Measurements from ENCODE around the gene IL17RD.

GRCh38 chr3:57081173-57081572, 84.0 kb downstream of the IL17RD start:
- TF ChIP-seq POLR2A (IDR thresholded peaks at IDR 0.05; ENCODE audit: low read length), result no peak
- TF ChIP-seq GATA1 (IDR thresholded peaks at IDR 0.05; ENCODE audit: low read depth, low read length), result no peak

Data from erythroblast (primary cell).